ENCODE measurements around the gene ATP1A1. TPM values are rescaled to one million over a fixed set of nuclear protein-coding genes. Genes with fewer than 3 reads are reported as not detected.
A peak's percentile ranks its signal among the peaks of the same experiment; 100 is the strongest.

The ATP1A1 gene
- total and polyA plus RNA-seq, 2 donors (not counting 1 experiment from before 2014, with no cell fraction given) = 58.9 to 107 TPM

DNA sequence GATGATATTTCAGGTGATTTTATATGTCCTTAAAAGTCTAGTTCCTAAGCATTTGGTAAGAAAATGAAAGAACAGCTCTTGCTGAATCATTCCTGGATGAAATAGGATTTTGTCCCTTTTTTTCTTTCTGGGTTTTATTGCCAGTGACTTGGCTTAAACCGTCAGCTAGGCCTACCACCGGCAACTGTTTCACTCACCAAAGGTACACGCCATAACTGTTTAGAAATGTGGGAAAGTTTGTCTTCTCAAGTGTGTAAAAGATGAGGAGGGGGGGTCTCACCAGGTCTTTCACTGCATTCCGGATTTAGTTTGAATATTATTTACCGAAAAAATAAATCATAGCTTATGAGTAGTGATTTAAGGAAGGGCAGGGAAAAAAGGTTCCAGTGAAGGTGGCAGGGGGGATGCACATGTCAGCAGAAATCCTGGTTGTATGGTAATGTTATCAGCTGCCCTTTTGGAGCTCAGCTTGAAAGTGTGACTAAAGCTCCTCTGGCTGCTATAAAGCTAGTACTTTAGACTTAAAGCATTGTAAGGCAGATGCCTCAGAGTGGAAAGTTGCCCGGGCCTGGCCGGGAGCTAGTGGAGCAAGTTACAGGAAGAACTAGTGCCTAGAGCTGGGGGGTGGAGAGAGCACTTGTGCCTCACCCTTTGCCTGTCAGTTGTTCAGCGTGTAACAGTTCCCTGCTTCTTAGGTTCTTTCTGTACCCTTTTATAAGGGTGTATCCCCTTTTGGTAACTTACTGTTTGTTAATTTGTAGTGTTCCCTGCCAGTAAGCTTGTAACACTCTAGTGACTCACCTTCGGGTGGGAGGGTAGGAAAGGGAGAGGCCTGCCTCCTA, 3.1 kb downstream of the ATP1A1 start:
- Histone ChIP-seq H3K36me3 (replicated peaks in 1 of 2; ENCODE audit: control extremely low read depth in 1 of 2, control insufficient read depth in 1 of 2, extremely low read depth in 1 of 2, insufficient read depth in 2 of 2, low read length in 1 of 2) (no peaks in the 10 kb centered on the region), H3K4me1 (ENCODE audit: control insufficient read depth in 2 of 2, insufficient read depth in 2 of 2, low read length in 2 of 2) (peaks cover 52 to 64% of the 10 kb centered on the region in 2 donors), H3K27me3 (replicated peaks in 1 of 4; ENCODE audit: control extremely low read depth in 1 of 4, control insufficient read depth in 3 of 4, insufficient read depth in 4 of 4, low read length in 3 of 4) (no peaks in the 10 kb centered on the region), H3K4me3 (ENCODE audit: control extremely low read depth in 1 of 5, extremely low read depth in 1 of 5, insufficient read depth in 1 of 5, low read depth in 2 of 5, low read length in 4 of 5) (no peak overlapping the region), H2AFZ (ENCODE audit: insufficient read depth, low read depth, low read length, poor library complexity, severe bottlenecking) (no peak overlapping the region), H3K9me3 (ENCODE audit: control extremely low read depth in 1 of 3, control insufficient read depth in 2 of 3, insufficient read depth in 1 of 3, low read length in 2 of 3) (no peaks in the 10 kb centered on the region), H3K9ac (ENCODE audit: low read length) (no peak overlapping the region), H3K27ac (ENCODE audit: low read length in 2 of 2) (peak overlapping the region; percentile 67 to 75), H3K4me2 (replicated peaks; ENCODE audit: low read depth, low read length, poor library complexity, severe bottlenecking) (peak overlapping the region; percentile 96), H4K20me1 (ENCODE audit: control insufficient read depth, insufficient read depth, low read length, poor library complexity, severe bottlenecking) (peaks cover 25% of the 10 kb centered on the region), H3K79me2 (ENCODE audit: control insufficient read depth, insufficient read depth, low read length) (peaks cover 58% of the 10 kb centered on the region)
- intact Hi-C loops (cut with micrococcal nuclease) = loop anchor here (5.0 to 10.0 kb wide), 3 partner anchors 126 to 1229 kb away; partner anchors contain the start of gene TENT5C
- H3K27ac Mint-ChIP-seq = peak overlapping the region; percentile 85
- H3K27me3 Mint-ChIP-seq = peaks cover 5% of the 10 kb centered on the region
- DNase-seq = peak; percentile 41
- ChIA-PET CTCF (interaction anchor here (0.8 to 2.6 kb wide), 10 partner anchors 11 to 237 kb away, joined by 3 to 8 read pairs (median 4); no protein-coding TSS in a partner anchor), POLR2A (no interaction called here)
- H3K4me1 Mint-ChIP-seq = peaks cover 68% of the 10 kb centered on the region
- TF ChIP-seq EZH2 (IDR thresholded peaks at IDR 0.05; ENCODE audit: borderline replicate concordance, insufficient read depth, low read depth, low read length, poor library complexity, severe bottlenecking) = no peak
- TF ChIP-seq, protein P1, sequence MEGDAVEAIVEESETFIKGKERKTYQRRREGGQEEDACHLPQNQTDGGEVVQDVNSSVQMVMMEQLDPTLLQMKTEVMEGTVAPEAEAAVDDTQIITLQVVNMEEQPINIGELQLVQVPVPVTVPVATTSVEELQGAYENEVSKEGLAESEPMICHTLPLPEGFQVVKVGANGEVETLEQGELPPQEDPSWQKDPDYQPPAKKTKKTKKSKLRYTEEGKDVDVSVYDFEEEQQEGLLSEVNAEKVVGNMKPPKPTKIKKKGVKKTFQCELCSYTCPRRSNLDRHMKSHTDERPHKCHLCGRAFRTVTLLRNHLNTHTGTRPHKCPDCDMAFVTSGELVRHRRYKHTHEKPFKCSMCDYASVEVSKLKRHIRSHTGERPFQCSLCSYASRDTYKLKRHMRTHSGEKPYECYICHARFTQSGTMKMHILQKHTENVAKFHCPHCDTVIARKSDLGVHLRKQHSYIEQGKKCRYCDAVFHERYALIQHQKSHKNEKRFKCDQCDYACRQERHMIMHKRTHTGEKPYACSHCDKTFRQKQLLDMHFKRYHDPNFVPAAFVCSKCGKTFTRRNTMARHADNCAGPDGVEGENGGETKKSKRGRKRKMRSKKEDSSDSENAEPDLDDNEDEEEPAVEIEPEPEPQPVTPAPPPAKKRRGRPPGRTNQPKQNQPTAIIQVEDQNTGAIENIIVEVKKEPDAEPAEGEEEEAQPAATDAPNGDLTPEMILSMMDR (IDR thresholded peaks at IDR 0.05) = no peak
- peak overlapping the region; percentile 87 for H3K4me3 Mint-ChIP-seq
- H3K9me3 Mint-ChIP-seq (ENCODE audit: insufficient read depth) = no peaks in the 10 kb centered on the region
- no peak for ATAC-seq (ENCODE audit: low read depth)
- WGBS (ENCODE audit: insufficient coverage) = 55% methylated on average over 4 of the region's 9 CpGs

GRCh38 chr1:116376729-116377086, 3.7 kb downstream of the ATP1A1 start:
- ChIA-PET CTCF (interaction anchor here (0.8 to 1.3 kb wide), 7 partner anchors 10 to 198 kb away, joined by 3 to 6 read pairs (median 3); no protein-coding TSS in a partner anchor), POLR2A (interaction anchor here (0.6 kb wide), 1 partner anchor 401 kb away, joined by 5 read pairs; no protein-coding TSS in a partner anchor)
- Mint-ChIP-seq H3K9me3 (ENCODE audit: insufficient read depth) (no peaks in the 10 kb centered on the region), H3K27me3 (peaks cover 3% of the 10 kb centered on the region), H3K4me1 (peaks cover 72% of the 10 kb centered on the region), H3K27ac (peak overlapping the region; percentile 85), H3K4me3 (peak overlapping the region; percentile 87)
- no peak for ATAC-seq (ENCODE audit: low read depth)
- intact Hi-C loops (cut with micrococcal nuclease) = loop anchor here (5.0 to 10.0 kb wide), 3 partner anchors 126 to 1228 kb away; partner anchors contain the start of gene TENT5C
- peaks cover 64% of the 10 kb centered on the region for H3K79me2 ChIP-seq (ENCODE audit: control insufficient read depth, insufficient read depth, low read length)
- H3K9me3 ChIP-seq (ENCODE audit: control extremely low read depth in 1 of 3, control insufficient read depth in 2 of 3, insufficient read depth in 1 of 3, low read length in 2 of 3) = no peaks in the 10 kb centered on the region
- no peak overlapping the region for H2AFZ ChIP-seq (ENCODE audit: insufficient read depth, low read depth, low read length, poor library complexity, severe bottlenecking)
- H3K4me3 ChIP-seq (ENCODE audit: control extremely low read depth in 1 of 5, extremely low read depth in 1 of 5, insufficient read depth in 1 of 5, low read depth in 2 of 5, low read length in 4 of 5) = peak overlapping the region in 1 of 5 experiments; percentile 43
- peak overlapping the region; percentile 67 to 75 for H3K27ac ChIP-seq (ENCODE audit: low read length in 2 of 2)
- no peak for DNase-seq
- peaks cover 31% of the 10 kb centered on the region for H4K20me1 ChIP-seq (ENCODE audit: control insufficient read depth, insufficient read depth, low read length, poor library complexity, severe bottlenecking)
- TF ChIP-seq EZH2 (IDR thresholded peaks at IDR 0.05; ENCODE audit: borderline replicate concordance, insufficient read depth, low read depth, low read length, poor library complexity, severe bottlenecking) = no peak
- TF ChIP-seq, protein P1 (IDR thresholded peaks at IDR 0.05) = no peak
- H3K36me3 ChIP-seq (replicated peaks in 1 of 2; ENCODE audit: control extremely low read depth in 1 of 2, control insufficient read depth in 1 of 2, extremely low read depth in 1 of 2, insufficient read depth in 2 of 2, low read length in 1 of 2) = no peaks in the 10 kb centered on the region
- peak overlapping the region; percentile 96 for H3K4me2 ChIP-seq (replicated peaks; ENCODE audit: low read depth, low read length, poor library complexity, severe bottlenecking)
- H3K27me3 ChIP-seq (replicated peaks in 1 of 4; ENCODE audit: control extremely low read depth in 1 of 4, control insufficient read depth in 3 of 4, insufficient read depth in 4 of 4, low read length in 3 of 4) = no peaks in the 10 kb centered on the region
- WGBS (ENCODE audit: insufficient coverage) = no CpG with 5 or more reads among the region's 1 CpG
- peaks cover 53 to 66% of the 10 kb centered on the region in 2 donors for H3K4me1 ChIP-seq (ENCODE audit: control insufficient read depth in 2 of 2, insufficient read depth in 2 of 2, low read length in 2 of 2)
- peak overlapping the region; percentile 43 for H3K9ac ChIP-seq (ENCODE audit: low read length)
